RPMI7951 (cell line): ENCODE data around the gene LYVE1. TPM values are rescaled to one million over a fixed set of nuclear protein-coding genes. Genes with fewer than 3 reads are reported as not detected.
A peak's percentile ranks its signal among the peaks of the same experiment; 100 is the strongest.

ENCODE experiments used
- DNase-seq: peaks from one replicate; pipeline ENCODE4 v3.0.0-alpha.2; 2012; ENCODE audit warnings: low read depth
- total RNA-seq: library from RNA; depleted of rRNA; stranded (reverse); fragments of >200 nt; shearing (Covaris generic); gene quantifications from 2 replicates; pipeline ENCODE4 v1.2.3, GENCODE V29; 2014

Gene LYVE1
- total RNA-seq, 1 experiment from 2014 or later: 0.36 TPM

GRCh38 chr11:10558288-10558687 is 10.2 kb downstream of the LYVE1 start:
- DNase-seq: no peak

- DNase-seq: no peak
These were observed 11.9 kb downstream of the LYVE1 start for GRCh38 chr11:10556590-10556989.

DNA sequence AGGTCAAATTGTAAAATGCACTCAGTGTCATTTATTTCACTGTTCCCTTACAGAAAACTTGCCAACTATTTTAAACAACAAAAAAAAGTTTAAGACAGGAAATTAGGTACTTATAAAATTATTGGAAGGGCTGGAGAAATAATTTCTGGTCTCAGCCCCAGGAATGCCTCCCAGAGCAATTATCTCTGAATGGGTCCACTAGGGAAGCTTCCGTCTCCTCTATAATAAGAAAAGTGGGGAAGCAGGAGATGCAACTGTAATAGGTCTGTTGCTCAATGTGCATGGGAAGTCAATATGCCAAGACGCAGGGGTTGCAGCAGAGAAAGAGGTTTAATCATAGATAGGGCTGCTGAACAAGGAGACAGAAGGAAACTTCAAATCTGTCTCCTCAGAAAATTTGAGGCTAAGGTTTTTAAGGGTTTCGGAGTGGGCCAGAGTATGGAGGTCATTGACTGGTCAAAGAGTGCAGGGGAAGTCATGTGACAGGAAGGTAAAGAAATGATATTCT is 16.6 kb downstream of the LYVE1 start:
- no peak for DNase-seq

DNA sequence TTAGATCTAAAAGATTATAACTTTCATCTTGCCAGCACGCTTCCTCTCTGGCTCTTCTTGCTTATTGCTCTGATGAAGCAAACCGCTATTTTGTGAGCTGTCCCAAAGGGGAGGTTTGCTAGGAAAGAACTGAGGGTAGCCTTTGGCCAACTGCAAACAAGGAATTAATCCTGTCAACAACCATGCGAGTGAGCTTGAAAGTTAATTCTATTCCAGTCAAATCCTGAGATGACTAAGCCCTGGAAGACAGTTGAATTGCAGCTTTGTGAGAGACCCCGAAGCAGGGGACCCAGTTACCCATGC is 17.2 kb downstream of the LYVE1 start:
- DNase-seq: peak; percentile 39

- DNase-seq: peak; percentile 61
These were observed 17.8 kb downstream of the LYVE1 start for GRCh38 chr11:10550503-10551289.

DNA sequence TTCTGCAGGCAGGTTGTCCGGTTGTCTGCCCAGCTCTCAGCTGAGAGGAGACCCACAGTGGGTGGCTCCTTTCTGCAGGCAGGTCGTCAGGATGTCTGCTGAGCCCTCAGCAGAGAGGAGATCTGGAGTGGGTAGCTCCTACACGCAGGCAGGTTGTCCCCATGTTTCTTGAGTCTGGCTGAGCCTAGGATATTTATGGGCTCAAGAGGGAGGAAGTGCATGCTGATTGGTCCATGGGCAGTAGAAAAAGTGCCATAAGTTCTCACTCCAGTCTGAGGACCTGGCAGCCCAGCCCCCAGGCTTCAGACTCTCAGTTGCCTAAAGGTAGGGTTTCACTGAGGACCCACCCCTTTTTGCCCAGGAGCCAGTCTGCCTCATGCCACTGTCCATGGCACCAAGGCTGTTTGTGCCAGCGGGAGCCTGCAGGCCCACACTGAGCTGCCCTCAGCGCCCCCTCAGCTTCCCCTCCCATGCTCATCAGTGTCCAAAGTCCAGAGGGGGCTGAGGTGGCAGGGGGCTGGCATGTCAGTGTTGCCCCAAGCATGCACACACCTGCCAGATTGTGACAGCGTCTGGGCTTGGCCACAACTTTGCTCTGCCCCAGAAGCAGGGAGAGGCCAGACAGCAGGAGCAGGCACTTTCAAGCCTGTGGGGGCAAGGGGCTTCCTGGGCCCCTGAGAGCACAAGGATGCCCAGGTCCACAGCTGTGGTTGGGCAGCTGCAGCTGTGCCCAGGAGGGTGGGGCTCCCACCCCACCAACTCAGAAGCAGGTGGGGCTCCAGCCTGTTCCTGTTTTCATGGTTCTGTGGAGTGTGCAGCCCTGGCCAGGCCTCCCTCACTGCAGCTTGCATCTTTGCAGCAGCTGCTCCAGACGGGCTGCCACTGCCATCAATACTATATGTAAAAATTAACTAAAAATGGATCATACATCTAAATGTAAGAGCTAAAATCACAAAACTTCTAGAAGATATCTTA is 23.7 kb downstream of the LYVE1 start:
- no peak for DNase-seq

DNA sequence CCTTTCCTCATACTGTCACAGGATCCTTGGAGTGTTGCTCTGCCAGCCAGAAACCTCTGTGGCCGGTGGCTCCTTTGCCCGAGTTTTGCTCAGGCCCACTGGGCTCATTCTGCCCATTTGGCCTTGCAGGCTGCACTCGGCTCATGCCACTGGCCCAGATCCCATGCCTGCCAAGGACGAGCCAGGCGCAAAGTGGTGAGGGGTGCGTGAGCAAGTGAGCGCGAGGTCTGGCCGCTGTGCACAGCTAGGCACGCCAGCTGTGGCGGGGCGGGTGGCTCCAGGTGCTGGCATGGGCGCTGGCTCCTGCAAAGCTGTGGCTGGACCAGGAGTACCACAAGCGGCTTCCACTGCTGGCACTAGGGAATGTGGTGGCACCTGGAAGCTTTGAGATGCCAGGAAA is 24.7 kb downstream of the LYVE1 start:
- no peak for DNase-seq

DNA sequence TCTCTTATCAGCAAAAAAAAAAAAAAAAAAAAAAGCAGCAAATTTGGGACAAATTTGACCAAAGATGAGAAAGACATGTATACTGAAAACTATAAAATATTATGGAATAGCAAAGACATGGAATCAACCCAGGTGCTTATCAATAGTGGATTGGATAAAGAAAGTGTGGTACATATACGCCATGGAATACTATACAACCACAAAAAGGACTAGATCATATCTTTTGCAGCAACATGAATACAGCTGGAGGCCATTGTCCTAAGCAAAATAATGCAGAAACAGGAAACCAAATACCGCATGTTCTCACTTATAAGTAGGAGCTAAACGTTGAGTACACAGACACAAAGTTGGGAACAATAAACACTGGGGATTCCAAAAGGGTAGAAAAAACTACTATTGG is 25.7 kb downstream of the LYVE1 start:
- DNase-seq: no peak

DNA sequence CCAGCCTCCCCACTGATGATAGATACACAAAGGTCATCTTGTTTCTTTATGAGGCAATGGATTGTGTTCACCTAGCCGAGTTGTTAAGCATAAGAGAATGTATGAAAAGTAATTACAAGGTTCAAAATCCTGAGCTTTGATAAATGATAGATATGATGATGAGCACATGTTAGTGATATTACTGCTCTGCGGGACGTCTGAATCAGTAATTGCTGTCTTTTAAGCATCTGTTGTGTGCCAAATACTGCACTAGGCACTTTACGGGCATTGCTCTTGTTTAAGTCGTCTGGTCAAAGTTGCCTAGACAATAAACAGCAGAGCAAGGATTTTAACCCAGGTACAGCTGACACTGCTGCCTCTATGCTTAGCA is 26.9 kb downstream of the LYVE1 start:
- DNase-seq: no peak

DNA sequence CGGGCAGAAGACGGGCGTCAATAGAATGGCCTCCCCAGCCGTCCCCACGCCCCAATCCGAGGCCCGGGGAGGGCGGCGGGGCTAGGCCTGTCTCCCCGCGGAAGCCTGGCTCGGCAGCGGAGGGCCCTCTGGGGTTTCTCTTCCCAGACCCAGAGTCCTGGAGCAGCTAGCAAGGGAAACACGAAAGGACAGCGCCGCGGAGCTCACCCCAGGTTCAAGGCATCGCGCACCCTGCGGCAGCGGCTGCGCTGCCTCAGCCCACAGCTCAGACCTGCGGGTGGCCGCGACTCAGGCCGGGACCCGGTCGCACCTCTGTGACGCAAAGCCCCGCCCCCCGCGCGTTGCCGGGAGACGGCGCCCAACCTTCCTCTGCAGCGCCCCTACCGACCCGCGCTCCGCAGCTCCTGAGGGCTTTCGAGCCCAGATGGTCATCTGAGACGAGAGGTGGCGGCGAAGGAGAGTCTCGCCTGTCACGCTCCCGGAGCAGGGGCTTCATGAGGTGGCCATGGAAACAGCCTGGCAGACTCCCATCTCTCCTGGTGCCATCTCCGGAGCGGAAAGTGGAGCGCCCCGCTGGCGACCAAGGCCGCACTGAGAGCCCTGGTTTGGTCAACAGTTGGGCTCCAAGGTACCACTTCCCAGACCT is 27.4 kb downstream of the LYVE1 start, which contains the start of gene RNF141:
RNF141 (minus strand) TSS at position 273 of the 646 bp plus-strand sequence. CDS start 7,029 bp downstream, outside the sequence.
- peak; percentile 87 for DNase-seq

DNA sequence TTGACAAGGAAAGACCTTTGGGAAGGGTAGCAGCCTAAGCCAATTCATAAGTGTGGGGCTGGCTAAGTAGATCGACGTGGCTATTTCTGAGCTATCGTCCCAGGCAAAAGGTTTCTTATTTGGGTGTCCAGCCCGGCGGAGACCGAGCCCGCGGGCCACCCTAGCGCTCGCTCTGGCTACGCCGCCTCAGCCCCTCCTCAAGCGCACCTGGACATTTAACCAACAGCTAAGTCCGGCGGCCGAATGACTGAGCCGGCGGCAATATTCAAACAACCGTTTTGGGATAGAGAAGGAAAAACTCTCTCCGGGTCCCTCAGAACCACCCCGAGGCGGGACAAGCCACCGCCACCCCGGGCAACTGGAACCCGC is 27.9 kb downstream of the LYVE1 start:
- DNase-seq: no peak

DNA sequence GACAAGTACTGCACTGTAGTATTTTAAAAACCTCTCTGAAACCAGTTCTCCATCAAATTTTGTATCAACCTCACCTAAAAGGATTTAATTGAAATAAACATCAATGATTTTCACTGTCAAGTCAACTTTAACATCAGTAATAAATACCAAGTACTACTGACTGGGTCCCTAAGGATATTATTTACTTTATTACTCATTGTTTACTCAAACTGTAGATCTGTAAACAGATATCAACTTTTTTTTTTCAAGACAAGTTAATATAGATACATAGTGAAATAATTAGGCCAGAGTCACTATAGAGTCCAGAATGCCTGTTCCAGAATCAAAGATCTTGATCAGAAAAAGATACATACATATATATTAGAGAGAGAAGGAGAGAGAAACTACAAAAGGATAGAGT is 29.1 kb downstream of the LYVE1 start:
- no peak for DNase-seq

DNA sequence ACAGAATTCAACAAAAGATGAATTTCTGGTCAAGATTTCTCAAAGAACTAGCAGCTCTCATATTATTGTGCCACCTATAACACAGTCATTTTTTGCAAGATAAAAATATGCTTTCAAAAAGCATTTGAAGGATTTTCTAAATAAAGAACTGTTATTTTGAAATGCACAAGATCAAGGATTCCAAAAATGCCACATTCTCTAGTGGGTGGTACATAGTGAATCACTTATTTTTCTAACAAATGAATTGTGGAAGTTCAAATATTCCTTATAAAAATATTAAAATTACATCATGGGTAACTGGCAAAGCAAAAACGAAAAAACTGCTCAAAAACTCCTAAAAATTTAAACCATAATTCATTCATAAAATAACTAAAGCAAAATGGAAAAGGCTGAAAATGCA is 29.5 kb downstream of the LYVE1 start:
- DNase-seq: no peak

DNA sequence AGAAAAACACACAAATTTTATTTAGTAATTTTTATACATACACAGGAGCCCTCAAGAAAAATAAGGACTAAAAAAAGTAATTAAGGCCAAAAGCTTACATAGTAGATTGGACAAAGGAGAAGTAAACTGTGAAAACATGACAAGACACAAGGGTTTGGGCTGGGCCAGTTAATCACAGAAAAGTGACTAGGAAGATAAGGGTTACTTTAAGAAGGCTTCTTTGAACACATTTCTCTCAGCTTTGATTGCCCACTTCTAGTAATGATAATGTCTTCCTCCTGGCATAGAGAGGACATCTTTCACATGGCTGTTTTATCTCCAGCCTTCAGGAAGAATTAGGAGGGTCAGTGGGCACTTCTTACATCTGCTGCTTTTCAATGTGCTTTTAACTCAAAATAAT is 30.9 kb downstream of the LYVE1 start:
- DNase-seq: no peak

DNA sequence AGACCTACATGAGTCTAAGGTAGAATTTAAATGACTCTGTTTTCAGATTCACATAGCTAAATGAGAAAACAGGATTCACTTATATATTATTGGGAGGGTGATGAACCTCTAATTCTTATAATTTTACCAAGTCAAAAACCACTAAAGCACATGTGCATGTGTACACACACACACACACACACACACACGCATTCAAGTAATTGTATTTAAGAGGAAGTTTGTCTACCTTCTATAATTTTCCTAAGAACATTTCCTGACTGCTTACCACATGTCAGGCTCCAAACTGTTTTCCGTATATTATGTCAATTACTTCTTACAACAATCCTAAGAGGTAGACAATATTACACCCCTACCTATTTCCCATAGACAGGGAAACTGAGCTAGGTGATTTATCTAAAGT is 34.1 kb downstream of the LYVE1 start:
- DNase-seq: no peak

GRCh38 chr11:10533323-10533722 is 35.1 kb downstream of the LYVE1 start:
- no peak for DNase-seq

DNA sequence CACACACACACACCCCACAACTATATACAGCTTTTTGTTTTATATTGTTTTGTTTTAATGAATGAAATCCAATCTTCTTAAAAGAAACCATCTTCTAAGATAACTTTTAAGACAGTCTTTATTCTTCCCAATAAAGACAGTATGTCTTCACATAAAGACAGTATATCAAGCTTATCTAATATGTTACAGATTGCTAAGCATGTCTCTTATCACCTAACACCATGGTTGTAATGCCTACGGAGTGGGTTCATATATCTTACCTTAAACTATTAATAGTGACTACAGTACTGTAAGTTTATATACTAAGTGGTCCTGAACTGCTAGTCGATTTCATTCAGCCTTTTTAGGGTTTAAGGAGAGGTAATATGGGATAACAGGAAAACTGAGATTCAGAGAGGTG is 35.9 kb downstream of the LYVE1 start:
- DNase-seq: no peak

- no peak for DNase-seq
These were observed 39.2 kb downstream of the LYVE1 start for GRCh38 chr11:10529279-10529678.

- DNase-seq: no peak
These were observed 40.3 kb downstream of the LYVE1 start for GRCh38 chr11:10528121-10528520.

DNA sequence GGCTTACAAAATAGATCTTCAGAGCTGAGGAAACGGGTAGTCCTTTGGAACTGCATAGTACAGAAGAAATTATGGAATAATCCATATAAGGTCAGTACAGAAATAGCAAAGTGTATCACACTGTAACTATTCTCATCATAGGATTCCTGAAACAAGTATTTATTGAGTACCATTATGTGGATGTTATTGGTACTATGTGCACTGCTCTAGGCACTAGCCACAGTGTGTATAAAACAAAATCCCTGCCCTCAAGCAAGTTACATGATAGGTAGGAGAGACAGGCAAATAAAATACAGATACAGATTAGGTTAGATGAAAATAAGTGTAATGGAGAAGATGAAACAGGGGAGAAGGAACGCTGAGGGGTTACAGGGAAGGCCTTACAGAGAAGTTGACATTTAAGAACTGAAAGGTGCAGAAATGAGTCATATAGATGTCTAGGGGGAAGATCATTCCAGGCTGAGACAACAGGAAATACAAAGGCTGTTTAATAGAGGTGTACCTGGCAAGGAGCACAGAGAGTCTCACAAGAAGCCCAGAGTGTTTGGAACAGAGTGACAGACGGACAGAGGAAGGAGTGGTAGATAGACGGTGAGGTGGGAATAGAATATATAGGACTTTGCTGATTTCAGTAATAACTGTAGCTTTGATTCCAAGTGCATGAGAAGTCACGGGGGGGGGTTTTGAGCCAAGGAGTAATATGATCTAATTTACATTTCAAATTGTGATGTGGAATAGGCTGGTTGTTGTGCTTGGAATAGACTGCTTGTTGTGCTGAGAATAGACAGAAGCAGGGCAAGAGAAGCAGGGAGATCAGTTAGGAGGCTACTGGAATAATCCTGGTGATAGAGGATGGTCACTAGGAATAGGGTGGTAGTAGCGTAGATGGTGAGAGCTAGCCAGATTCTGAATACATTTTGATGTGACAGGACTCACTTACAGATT is 41.2 kb downstream of the LYVE1 start:
- no peak for DNase-seq

- no peak for DNase-seq
These were observed 44.0 kb downstream of the LYVE1 start for GRCh38 chr11:10524471-10524870.
